H1 (cell line): ENCODE measurements around the gene PCDHB16. TPM values are rescaled to one million over a fixed set of nuclear protein-coding genes. Genes with fewer than 3 reads are reported as not detected.

Source experiments
- CTCF ChIA-PET: fragments of 300-600 bp; sonication (Branson Sonifier 250); formaldehyde crosslinking; loops from one replicate; lab custom pipeline; 2021; ENCODE audit not compliant: partially characterized antibody; lab: Charles Lee
- POLR2A ChIA-PET: fragments of 300-600 bp; sonication (Branson Sonifier 250); formaldehyde crosslinking; loops from one replicate; lab custom pipeline; 2021; ENCODE audit warnings: inconsistent platforms; ENCODE audit not compliant: partially characterized antibody; lab: Charles Lee
- DNase-seq, 2 experiments: peaks; one replicate each; pipeline versions ENCODE4 v3.0.0 to v3.0.0-alpha.2; 2010 to 2022; ENCODE audit warnings: low spot score in 2 of 2, low read depth in 1 of 2, mixed read lengths in 1 of 2
- FAIRE-seq: peaks from 2 replicates; lab custom pipeline; 2011; peaks lifted over from hg19 to GRCh38; lab: Jason Lieb, UNC
- H2AFZ ChIP-seq: 2 replicates; pipeline ENCODE4 v1.8.1; 2012; ENCODE audit warnings: low read length, inconsistent platforms
- H2AK5ac ChIP-seq: 2 replicates; pipeline ENCODE4 v1.6.1; 2013; ENCODE audit warnings: low read depth, low read length
- H2BK120ac ChIP-seq: replicated peaks from 2 replicates; pipeline ENCODE3; 2013; ENCODE audit warnings: low read depth, low read length, inconsistent platforms
- H2BK12ac ChIP-seq: 2 replicates; pipeline ENCODE4 v1.6.1; 2013; ENCODE audit warnings: low read depth, low read length
- H2BK15ac ChIP-seq: 2 replicates; pipeline ENCODE4 v1.6.1; 2013; ENCODE audit warnings: low read length
- H2BK20ac ChIP-seq: 2 replicates; pipeline ENCODE4 v1.6.1; 2013; ENCODE audit warnings: low read length
- H2BK5ac ChIP-seq: 2 replicates; pipeline ENCODE4 v1.6.1; 2013; ENCODE audit warnings: low read depth, low read length
- H3K14ac ChIP-seq: 2 replicates; pipeline ENCODE4 v1.6.1; 2013; ENCODE audit warnings: inconsistent platforms; ENCODE audit not compliant: insufficient read length
- H3K18ac ChIP-seq: 2 replicates; pipeline ENCODE4 v1.6.1; 2013; ENCODE audit warnings: low read length; ENCODE audit errors: extremely low read depth
- H3K23ac ChIP-seq: 2 replicates; pipeline ENCODE4 v1.6.1; 2013; ENCODE audit warnings: inconsistent platforms; ENCODE audit not compliant: insufficient read length
- H3K23me2 ChIP-seq: 2 replicates; pipeline ENCODE4 v1.6.1; 2013; ENCODE audit warnings: low read depth, low read length
- H3K27ac ChIP-seq: 2 replicates; pipeline ENCODE4 v1.6.1; 2011; ENCODE audit warnings: low read depth, low read length, inconsistent platforms
- H3K27me3 ChIP-seq, 4 experiments: replicated peaks in 1 of 4; 1 replicate in 1 of 4; 2 replicates in 3 of 4; pipeline versions ENCODE4 v1.6.1 to v1.8.1; 2011 to 2013; ENCODE audit warnings: low read length in 3 of 4, mild to moderate bottlenecking in 3 of 4, inconsistent platforms in 2 of 4, mixed read lengths in 2 of 4, moderate library complexity in 1 of 4; ENCODE audit not compliant: control insufficient read depth in 3 of 4, insufficient read depth in 3 of 4; ENCODE audit errors: extremely low read depth in 1 of 4
- H3K36me3 ChIP-seq, 4 experiments: 2 replicates each; pipeline versions ENCODE4 v1.6.1 to v1.8.1; 2011 to 2013; ENCODE audit warnings: mild to moderate bottlenecking in 4 of 4, low read length in 3 of 4, moderate library complexity in 2 of 4, control low read depth in 1 of 4, inconsistent platforms in 1 of 4; ENCODE audit not compliant: insufficient read depth in 4 of 4, control insufficient read depth in 2 of 4
- H3K4ac ChIP-seq: replicated peaks from 2 replicates; pipeline ENCODE3; 2013; ENCODE audit warnings: low read length, low read depth, mixed read lengths, inconsistent platforms; ENCODE audit not compliant: insufficient read length
- H3K4me1 ChIP-seq, 4 experiments: replicated peaks in 1 of 4; 1 replicate in 1 of 4; 2 replicates in 3 of 4; pipeline versions ENCODE4 v1.6.1 to v1.8.1; 2011 to 2013; ENCODE audit warnings: low read length in 3 of 4, inconsistent platforms in 2 of 4, mixed read lengths in 1 of 4; ENCODE audit not compliant: insufficient read depth in 4 of 4, control insufficient read depth in 3 of 4
- H3K4me2 ChIP-seq, 2 experiments: 2 replicates each; pipeline versions ENCODE4 v1.6.1 to v1.8.1; 2011 to 2013; ENCODE audit warnings: low read depth in 2 of 2, low read length in 2 of 2, control low read depth in 1 of 2, inconsistent platforms in 1 of 2, mild to moderate bottlenecking in 1 of 2; ENCODE audit not compliant: insufficient read depth in 1 of 2
- H3K4me3 ChIP-seq, 4 experiments: fragments of 200-600, 300-600 bp in 1 of 4; sonication (generic), shearing (Covaris generic), sonication (Bioruptor Twin) in 1 of 4; 2 replicates each; pipeline versions ENCODE4 v1.5.1 to v1.8.1; 2011 to 2016; ENCODE audit warnings: low read length in 4 of 4, low read depth in 3 of 4, control low read depth in 2 of 4, inconsistent platforms in 2 of 4, mild to moderate bottlenecking in 2 of 4, mixed read lengths in 1 of 4, moderate library complexity in 1 of 4; ENCODE audit not compliant: insufficient read depth in 2 of 4; ENCODE audit errors: extremely low read depth in 1 of 4
- H3K56ac ChIP-seq: replicated peaks from 2 replicates; pipeline ENCODE3; 2013; ENCODE audit warnings: low read depth, mild to moderate bottlenecking, mixed read lengths, low read length, inconsistent platforms; ENCODE audit not compliant: insufficient read length
- H3K79me1 ChIP-seq: 2 replicates; pipeline ENCODE4 v1.6.1; 2013; ENCODE audit warnings: low read depth, low read length, control low read depth
- H3K79me2 ChIP-seq, 2 experiments: 2 replicates each; pipeline versions ENCODE4 v1.6.1 to v1.8.1; 2012 to 2013; ENCODE audit warnings: low read length in 2 of 2, mild to moderate bottlenecking in 2 of 2, inconsistent platforms in 1 of 2; ENCODE audit not compliant: insufficient read depth in 2 of 2, control insufficient read depth in 1 of 2
- H3K9ac ChIP-seq, 4 experiments: replicated peaks in 1 of 4; 1 replicate in 1 of 4; 2 replicates in 3 of 4; pipeline versions ENCODE4 v1.6.1 to v1.8.1; 2011 to 2013; ENCODE audit warnings: low read depth in 3 of 4, low read length in 3 of 4, control low read depth in 2 of 4, mild to moderate bottlenecking in 2 of 4, moderate library complexity in 2 of 4, inconsistent platforms in 1 of 4; ENCODE audit errors: extremely low read depth in 1 of 4
- H3K9me3 ChIP-seq, 2 experiments: 2 replicates each; pipeline versions ENCODE4 v1.6.1 to v1.8.1; 2012 to 2013; ENCODE audit warnings: mild to moderate bottlenecking in 2 of 2, moderate library complexity in 2 of 2, control low read depth in 1 of 2, inconsistent platforms in 1 of 2, low read depth in 1 of 2, low read length in 1 of 2, mixed read lengths in 1 of 2; ENCODE audit not compliant: insufficient read depth in 2 of 2
- H4K20me1 ChIP-seq, 2 experiments: replicated peaks in 1 of 2; 2 replicates each; pipeline versions ENCODE3 to v1.8.1; 2011 to 2013; ENCODE audit warnings: inconsistent platforms in 2 of 2, low read length in 2 of 2, mild to moderate bottlenecking in 1 of 2; ENCODE audit not compliant: insufficient read depth in 2 of 2, control insufficient read depth in 1 of 2
- H4K5ac ChIP-seq: 2 replicates; pipeline ENCODE4 v1.6.1; 2013; ENCODE audit warnings: low read length, low read depth, mixed read lengths, inconsistent platforms; ENCODE audit not compliant: insufficient read length
- H4K8ac ChIP-seq: 2 replicates; pipeline ENCODE4 v1.8.0; 2013; ENCODE audit warnings: mild to moderate bottlenecking, moderate library complexity, low read length, inconsistent platforms; ENCODE audit not compliant: insufficient read depth; ENCODE audit errors: extremely low read depth
- H4K91ac ChIP-seq: replicated peaks from 2 replicates; pipeline ENCODE3; 2013; ENCODE audit warnings: low read length, mixed read lengths, inconsistent platforms; ENCODE audit not compliant: insufficient read length
- ATF3 ChIP-seq: IDR thresholded peaks from 2 replicates; pipeline ENCODE4 v1.6.1; 2011; ENCODE audit warnings: low read depth, mild to moderate bottlenecking, low read length; ENCODE audit not compliant: insufficient read depth
- HDAC6 ChIP-seq: IDR thresholded peaks from one replicate; pipeline ENCODE4 v1.7.1; 2012; ENCODE audit warnings: low read depth, mild to moderate bottlenecking, inconsistent platforms, low read length, moderate library complexity
- MAFK ChIP-seq: IDR thresholded peaks from 2 replicates; pipeline ENCODE4 v1.6.1; 2012; ENCODE audit warnings: low read depth, mild to moderate bottlenecking, improper control_type of control experiment, low read length
- NRF1 ChIP-seq: IDR thresholded peaks from 2 replicates; pipeline ENCODE4 v1.6.1; 2011; ENCODE audit warnings: mild to moderate bottlenecking, low read depth, low read length, improper control_type of control experiment
- RAD21 ChIP-seq, 2 experiments: IDR thresholded peaks in 1 of 2; conservative IDR thresholded peaks in 1 of 2; 2 replicates each; pipeline ENCODE4 v1.6.1; 2011; ENCODE audit warnings: low read depth in 2 of 2, low read length in 2 of 2, improper control_type of control experiment in 1 of 2, inconsistent platforms in 1 of 2, mild to moderate bottlenecking in 1 of 2, moderate library complexity in 1 of 2
- RNF2 ChIP-seq: fragments of 200-900, 300-1000 bp; sonication (generic); IDR thresholded peaks from 2 replicates; pipeline ENCODE4 v1.7.1; 2016; ENCODE audit warnings: borderline replicate concordance, low read depth, mild to moderate bottlenecking, antibody characterized with exemption, low read length; ENCODE audit not compliant: poor library complexity, severe bottlenecking; ENCODE audit errors: missing control alignments
- SIRT6 ChIP-seq: IDR thresholded peaks from one replicate; pipeline ENCODE4 v1.7.1; 2012; ENCODE audit warnings: low read length, inconsistent platforms
- SUZ12 ChIP-seq: fragments of 200-600 bp; sonication (generic); IDR thresholded peaks from 2 replicates; pipeline ENCODE4 v1.6.1; 2012; ENCODE audit warnings: mild to moderate bottlenecking, inconsistent platforms, low read length, moderate library complexity, mixed read lengths
- TBP ChIP-seq: IDR thresholded peaks from 2 replicates; pipeline ENCODE4 v1.6.1; 2011; ENCODE audit warnings: low read depth, low read length, improper control_type of control experiment
- TEAD4 ChIP-seq: IDR thresholded peaks from 2 replicates; pipeline ENCODE4 v1.6.1; 2012; ENCODE audit warnings: low read depth, low read length, inconsistent platforms, mixed read lengths
- USF2 ChIP-seq: IDR thresholded peaks from 2 replicates; pipeline ENCODE4 v1.6.1; 2011; ENCODE audit warnings: low read length, improper control_type of control experiment
- WGBS, 2 experiments: shearing (Covaris generic) in 1 of 2; methylation state at CpG; one replicate each; pipeline versions ENCODE4 v1.1.6 to v1.1.7; 2013 to 2015; ENCODE audit warnings: low lambda C conversion rate in 2 of 2, mixed read lengths in 2 of 2, inconsistent platforms in 1 of 2, low coverage in 1 of 2, missing lambda C conversion rate in 1 of 2; ENCODE audit not compliant: insufficient replicate concordance in 2 of 2, insufficient coverage in 1 of 2, insufficient read length in 1 of 2; ENCODE audit errors: extremely low coverage in 1 of 2, missing lambda C conversion rate in 1 of 2; 5-methylcytosine and 5-hydroxymethylcytosine counted together
- polyA plus RNA-seq, 7 experiments: library from polyadenylated mRNA; depleted of rRNA in 3 of 7; stranded (reverse) in 5 of 7; unstranded in 2 of 7; fragments of >200 nt in 5 of 7; fragments of 200-250 nt in 2 of 7; gene quantifications; 1 replicate in 5 of 7; 2 replicates in 1 of 7; 4 replicates in 1 of 7; pipeline versions ENCODE4 v1.2.1 to v1.2.3, GENCODE V29; 2011 to 2013; ENCODE audit warnings: missing spikeins in 2 of 7, mixed read lengths in 2 of 7
- total RNA-seq: library from RNA; stranded (reverse); fragmentation: NEBNext Ultra II Directional; extraction: Animal tissue kit (Norgen Biotek cat#: 25700); gene quantifications from 2 replicates; pipeline ENCODE4 v1.2.1, GENCODE V29; 2021
- TF ChIP-seq, protein P1 (sequence below): IDR thresholded peaks from 2 replicates; pipeline ENCODE4 v1.6.1; 2012; ENCODE audit warnings: inconsistent platforms

Gene PCDHB16
- total and polyA plus RNA-seq, 2 of the 8 experiments (the other 6 are each of a cell fraction or from before 2014, with no cell fraction given) = 2.2 to 5.2 TPM

DNA sequence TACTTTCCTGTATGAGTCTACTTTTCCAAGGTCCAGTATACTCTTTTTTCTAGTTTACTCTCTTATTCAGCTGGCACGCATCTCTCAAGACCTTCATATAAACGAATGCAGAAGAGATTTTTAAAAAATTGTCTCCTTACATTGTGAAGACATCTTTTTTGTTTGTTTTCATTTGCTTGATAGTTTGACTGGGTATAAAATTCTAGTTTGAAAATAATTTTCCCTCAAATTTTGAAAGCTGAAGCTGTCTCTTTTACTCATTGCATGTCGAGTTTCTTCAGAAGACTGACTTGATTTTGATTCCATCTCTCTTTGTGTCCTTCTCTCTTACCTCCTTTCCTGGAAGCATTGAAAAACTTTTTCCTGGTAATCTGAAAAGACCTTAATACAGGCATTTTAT is 14.2 kb downstream of the PCDHB16 start:
- Histone ChIP-seq H3K4me1 (no peaks in the 10 kb centered on the region; a peak in 1 of 7 replicates), H3K14ac (no peak overlapping the region), H2AFZ (no peak overlapping the region), H3K4me2 (no peak overlapping the region), H2AK5ac (no peak overlapping the region), H3K9me3 (peaks cover 6 to 10% of the 10 kb centered on the region in 2 experiments; a peak in 2 of 4 replicates), H3K18ac (no peak overlapping the region), H3K9ac (no peak overlapping the region), H4K20me1 (no peaks in the 10 kb centered on the region), H3K4me3 (no peak overlapping the region), H2BK15ac (no peak overlapping the region), H4K8ac (no peak overlapping the region), H3K79me1 (no peaks in the 10 kb centered on the region), H2BK20ac (no peak overlapping the region), H2BK5ac (no peak overlapping the region), H3K36me3 (no peaks in the 10 kb centered on the region), H3K79me2 (no peaks in the 10 kb centered on the region), H3K27me3 (no peaks in the 10 kb centered on the region), H2BK120ac (no peak overlapping the region), H3K23me2 (no peaks in the 10 kb centered on the region; the same call in 1 of the 2 replicates), H3K4ac (no peak overlapping the region), H4K91ac (no peak overlapping the region), H3K56ac (no peak overlapping the region), H4K5ac (no peak overlapping the region), H3K23ac (no peak overlapping the region), H2BK12ac (no peak overlapping the region), H3K27ac (no peak overlapping the region)
- 86% methylated on average over 3 of the region's 3 CpGs; no CpG with 5 or more reads in 1 of the 2 experiments for WGBS, 2 experiments
- POLR2A ChIA-PET = no interaction called here
- CTCF ChIA-PET = interaction anchor here (0.7 to 6.0 kb wide), 13 partner anchors 9 to 402 kb away, joined by 3 to 39 read pairs (median 4); partner anchors contain the start of genes PCDHA2, PCDHB12, PCDHB14 and PCDHB16
- DNase-seq (no peak), FAIRE-seq (no peak)
- TF ChIP-seq RNF2 = no peak
- no peak for TF ChIP-seq TEAD4
- TF ChIP-seq ATF3 = no peak
- no peak for TF ChIP-seq MAFK
- TF ChIP-seq SUZ12 = no peak
- TF ChIP-seq HDAC6 = no peak
- no peak for TF ChIP-seq USF2
- TF ChIP-seq RAD21 (IDR thresholded peaks at IDR 0.05 in 1 of 2, conservative IDR thresholded peaks at IDR 0.05 in 1 of 2; ENCODE audit: low read depth in 2 of 2, low read length in 2 of 2) = no peak
- TF ChIP-seq TBP = no peak
- TF ChIP-seq SIRT6 = no peak
- no peak for TF ChIP-seq NRF1
- TF ChIP-seq, protein P1, sequence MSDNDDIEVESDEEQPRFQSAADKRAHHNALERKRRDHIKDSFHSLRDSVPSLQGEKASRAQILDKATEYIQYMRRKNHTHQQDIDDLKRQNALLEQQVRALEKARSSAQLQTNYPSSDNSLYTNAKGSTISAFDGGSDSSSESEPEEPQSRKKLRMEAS = no peak
